Activated CD8-positive, alpha-beta memory T cell treated with anti-CD3 and anti-CD28 coated beads for 1 hour (primary cell): ENCODE results near the gene SIGLEC8.
"Not testable (repeated sequence)": the region's sequence is repeated elsewhere in the genome, so short reads cannot be mapped to it uniquely, and the experiment has no call there.

Experiments used
- DNase-seq, 2 donors: peaks; one replicate each; pipeline ENCODE4 v3.0.0-alpha.2; 2020; ENCODE audit warnings: low read depth in 1 of 2; ENCODE audit errors: extremely low read depth in 1 of 2

Gene SIGLEC8

GRCh38 chr19:51448011-51448410 is 10.2 kb downstream of the SIGLEC8 start:
- no peak for DNase-seq

GRCh38 chr19:51447510-51447909 is 10.7 kb downstream of the SIGLEC8 start:
- not testable (repeated sequence) for DNase-seq

- peak; percentile 69 to 76 for DNase-seq
Observed at GRCh38 chr19:51441410-51442390, 16.6 kb downstream of the SIGLEC8 start.

GRCh38 chr19:51440846-51441409 is 17.3 kb downstream of the SIGLEC8 start:
- DNase-seq = no peak

GRCh38 chr19:51440052-51440451 is 18.2 kb downstream of the SIGLEC8 start:
- DNase-seq = no peak

- DNase-seq = no peak
Observed at GRCh38 chr19:51439021-51439465, 19.2 kb downstream of the SIGLEC8 start.

GRCh38 chr19:51434456-51434855 is 23.8 kb downstream of the SIGLEC8 start:
- no peak for DNase-seq

- no peak for DNase-seq
Observed at GRCh38 chr19:51433043-51433442, 25.2 kb downstream of the SIGLEC8 start.

GRCh38 chr19:51431124-51431523 is 27.1 kb downstream of the SIGLEC8 start:
- DNase-seq = no peak

- DNase-seq = no peak
Observed at GRCh38 chr19:51430221-51430620, 28.0 kb downstream of the SIGLEC8 start.

- no peak for DNase-seq
Observed at GRCh38 chr19:51427201-51427600, 31.1 kb downstream of the SIGLEC8 start.

- peak; percentile 37 to 83 for DNase-seq
Observed at GRCh38 chr19:51422053-51422448, 36.2 kb downstream of the SIGLEC8 start.

- no peak for DNase-seq
Observed at GRCh38 chr19:51421229-51422052, 36.8 kb downstream of the SIGLEC8 start.

- not testable (repeated sequence) for DNase-seq
Observed at GRCh38 chr19:51420511-51420910, 37.7 kb downstream of the SIGLEC8 start.

- no peak for DNase-seq
Observed at GRCh38 chr19:51418707-51419106, 39.5 kb downstream of the SIGLEC8 start.

- DNase-seq = no peak
Observed at GRCh38 chr19:51417810-51418157, 40.5 kb downstream of the SIGLEC8 start.

- DNase-seq = no peak
Observed at GRCh38 chr19:51417107-51417809, 41.0 kb downstream of the SIGLEC8 start, which contains the start of gene SIGLEC10. Gene SIGLEC10 (minus strand): TSS chr19:51417642. CDS start chr19:51417581, 61 bp downstream.

GRCh38 chr19:51416422-51416821 is 41.8 kb downstream of the SIGLEC8 start:
- not testable (repeated sequence) for DNase-seq

- DNase-seq = no peak
Observed at GRCh38 chr19:51415187-51415586, 43.1 kb downstream of the SIGLEC8 start.

GRCh38 chr19:51410950-51411748 is 47.1 kb downstream of the SIGLEC8 start:
- DNase-seq = no peak
